ENCODE data around the gene MYH11. TPM values are rescaled to one million over a fixed set of nuclear protein-coding genes. Genes with fewer than 3 reads are reported as not detected.
A peak's percentile ranks its signal among the peaks of the same experiment; 100 is the strongest.

The MYH11 gene
- total RNA-seq, 1 donor from 2014 or later = 102 TPM

DNA sequence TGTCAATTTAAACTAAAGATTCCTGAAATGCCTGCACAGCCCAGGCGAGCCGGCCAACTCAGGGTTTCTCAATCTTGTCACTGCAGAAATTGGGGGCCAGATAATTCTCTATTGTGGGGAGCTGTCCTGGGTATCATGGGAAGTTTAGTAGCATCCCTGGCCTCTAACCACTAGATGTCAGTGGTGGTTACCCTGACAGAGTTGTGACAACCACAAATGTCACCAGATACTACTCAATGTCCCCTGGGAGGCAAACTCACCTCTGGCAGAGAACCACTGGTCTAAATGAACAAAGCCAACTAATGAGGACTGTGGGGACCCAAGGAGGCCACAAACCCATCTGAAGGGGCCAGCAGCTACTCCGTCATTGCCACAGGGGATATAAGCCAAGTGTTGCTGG, 90.9 kb downstream of the MYH11 start:
- no peak for DNase-seq
- H3K9me3 ChIP-seq = no peaks in the 10 kb centered on the region
- peak; percentile 69 to 85 for ATAC-seq
- no peaks in the 10 kb centered on the region for H3K4me1 ChIP-seq
- intact Hi-C loops (cut with DNase I) = no loop called here
- no peak overlapping the region for H3K27ac ChIP-seq
- no peaks in the 10 kb centered on the region for H3K36me3 ChIP-seq
- TF ChIP-seq, protein P1, sequence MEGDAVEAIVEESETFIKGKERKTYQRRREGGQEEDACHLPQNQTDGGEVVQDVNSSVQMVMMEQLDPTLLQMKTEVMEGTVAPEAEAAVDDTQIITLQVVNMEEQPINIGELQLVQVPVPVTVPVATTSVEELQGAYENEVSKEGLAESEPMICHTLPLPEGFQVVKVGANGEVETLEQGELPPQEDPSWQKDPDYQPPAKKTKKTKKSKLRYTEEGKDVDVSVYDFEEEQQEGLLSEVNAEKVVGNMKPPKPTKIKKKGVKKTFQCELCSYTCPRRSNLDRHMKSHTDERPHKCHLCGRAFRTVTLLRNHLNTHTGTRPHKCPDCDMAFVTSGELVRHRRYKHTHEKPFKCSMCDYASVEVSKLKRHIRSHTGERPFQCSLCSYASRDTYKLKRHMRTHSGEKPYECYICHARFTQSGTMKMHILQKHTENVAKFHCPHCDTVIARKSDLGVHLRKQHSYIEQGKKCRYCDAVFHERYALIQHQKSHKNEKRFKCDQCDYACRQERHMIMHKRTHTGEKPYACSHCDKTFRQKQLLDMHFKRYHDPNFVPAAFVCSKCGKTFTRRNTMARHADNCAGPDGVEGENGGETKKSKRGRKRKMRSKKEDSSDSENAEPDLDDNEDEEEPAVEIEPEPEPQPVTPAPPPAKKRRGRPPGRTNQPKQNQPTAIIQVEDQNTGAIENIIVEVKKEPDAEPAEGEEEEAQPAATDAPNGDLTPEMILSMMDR (IDR thresholded peaks at IDR 0.05) = peak; percentile 62
- H3K4me3 ChIP-seq = no peak overlapping the region
- no peaks in the 10 kb centered on the region for H3K27me3 ChIP-seq (ENCODE audit: low read depth)

DNA sequence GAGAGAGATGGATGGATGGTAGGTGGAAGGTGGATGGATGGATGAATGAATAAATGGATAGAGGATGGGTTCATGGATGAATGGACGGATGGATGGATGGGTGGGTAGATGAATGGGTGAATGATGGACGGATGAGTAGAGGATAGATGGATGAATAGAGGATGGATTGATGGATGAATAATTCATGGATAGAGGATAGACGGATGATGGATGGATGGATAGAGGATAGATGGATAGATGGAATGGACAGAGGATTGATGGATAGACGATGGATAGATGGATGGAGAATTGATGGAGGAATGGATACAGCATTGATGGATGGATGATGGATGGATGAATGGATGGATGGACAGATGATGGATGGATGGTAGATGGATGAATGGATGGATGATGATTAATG, 91.7 kb downstream of the MYH11 start:
- TF ChIP-seq, protein P1 (IDR thresholded peaks at IDR 0.05) = no peak
- DNase-seq (no peak), ATAC-seq (no peak)
- Histone ChIP-seq H3K4me1 (no peaks in the 10 kb centered on the region), H3K27ac (no peak overlapping the region), H3K27me3 (ENCODE audit: low read depth) (no peaks in the 10 kb centered on the region), H3K4me3 (no peak overlapping the region), H3K9me3 (no peaks in the 10 kb centered on the region), H3K36me3 (no peaks in the 10 kb centered on the region)
- intact Hi-C loops (cut with DNase I) = no loop called here

DNA sequence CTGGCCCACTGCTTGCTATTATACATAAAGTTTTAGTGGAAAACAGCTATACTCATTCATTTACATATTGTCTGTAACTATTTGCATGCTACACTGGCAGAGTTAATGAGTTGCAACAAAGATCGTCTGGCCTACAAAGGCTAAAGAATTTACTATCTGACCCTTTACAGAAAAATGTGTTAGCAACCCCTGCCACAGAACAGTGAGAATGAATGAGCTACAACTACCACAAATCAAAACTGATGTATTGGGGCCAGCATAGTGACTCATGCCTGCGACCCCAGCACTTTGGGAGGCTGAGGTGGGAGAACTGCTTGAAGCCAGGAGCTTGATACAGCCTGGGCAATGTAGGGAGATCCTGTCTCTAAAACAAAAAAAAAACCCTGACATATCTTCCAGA, 92.7 kb downstream of the MYH11 start:
- intact Hi-C loops (cut with DNase I) = no loop called here
- TF ChIP-seq, protein P1 (IDR thresholded peaks at IDR 0.05) = no peak
- DNase-seq = no peak
- no peak for ATAC-seq
- Histone ChIP-seq H3K36me3 (no peaks in the 10 kb centered on the region), H3K4me3 (no peak overlapping the region), H3K4me1 (no peaks in the 10 kb centered on the region), H3K27me3 (ENCODE audit: low read depth) (no peaks in the 10 kb centered on the region), H3K9me3 (no peaks in the 10 kb centered on the region), H3K27ac (no peak overlapping the region)

DNA sequence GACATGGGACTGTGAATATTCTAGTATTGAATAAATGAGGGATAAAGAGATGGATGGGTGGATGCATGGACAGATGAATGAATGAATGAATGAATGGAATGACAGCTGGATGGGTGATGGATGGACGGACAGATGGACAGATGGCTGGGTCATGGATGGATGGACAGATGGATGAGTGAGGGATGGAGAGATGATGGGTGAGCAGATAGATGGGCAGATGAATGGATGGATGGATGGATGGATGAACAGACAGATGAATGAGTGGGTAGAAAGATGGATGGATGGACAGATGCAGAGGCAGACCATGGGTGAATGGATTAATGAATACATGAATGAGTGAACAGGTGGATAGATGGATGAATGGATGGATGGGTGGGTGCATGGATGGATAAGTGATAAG, 96.7 kb downstream of the MYH11 start:
- no peaks in the 10 kb centered on the region for H3K4me1 ChIP-seq
- no peaks in the 10 kb centered on the region for H3K9me3 ChIP-seq
- ATAC-seq (no peak), DNase-seq (no peak)
- H3K36me3 ChIP-seq = no peaks in the 10 kb centered on the region
- TF ChIP-seq, protein P1 (IDR thresholded peaks at IDR 0.05) = no peak
- H3K27ac ChIP-seq = no peak overlapping the region
- no peak overlapping the region for H3K4me3 ChIP-seq
- intact Hi-C loops (cut with DNase I) = no loop called here
- no peaks in the 10 kb centered on the region for H3K27me3 ChIP-seq (ENCODE audit: low read depth)

DNA sequence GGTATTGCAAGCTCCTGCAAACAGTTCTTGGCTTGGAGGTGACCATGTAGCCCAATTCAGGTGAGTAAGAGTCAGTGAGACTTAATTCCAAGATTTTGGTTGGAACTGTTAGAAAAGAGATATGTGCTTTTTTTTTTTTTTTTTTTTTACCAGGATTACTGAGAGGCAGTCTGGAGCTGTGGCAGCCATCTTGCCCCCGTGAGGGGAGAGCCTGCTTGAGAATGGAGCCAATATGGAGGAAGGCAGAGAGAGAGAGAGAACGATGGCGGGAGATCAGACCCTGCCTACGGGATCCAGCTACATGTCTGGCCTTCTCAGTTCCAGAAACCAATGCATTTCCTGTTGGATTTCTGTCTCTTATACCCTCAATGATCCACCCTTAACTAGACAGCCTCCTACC, 97.8 kb downstream of the MYH11 start:
- no peak overlapping the region for H3K27ac ChIP-seq
- no peak for ATAC-seq
- no peaks in the 10 kb centered on the region for H3K36me3 ChIP-seq

More for the DNA sequence above, 97.8 kb downstream of the MYH11 start:
- Histone ChIP-seq H3K4me3 (no peak overlapping the region), H3K9me3 (no peaks in the 10 kb centered on the region), H3K27me3 (ENCODE audit: low read depth) (no peaks in the 10 kb centered on the region), H3K4me1 (no peaks in the 10 kb centered on the region)
- intact Hi-C loops (cut with DNase I) = no loop called here
- DNase-seq = no peak
- TF ChIP-seq, protein P1 (IDR thresholded peaks at IDR 0.05) = no peak
